A549 (cell line): ENCODE data around the gene KIF1A.

Source experiments
- BHLHE40 ChIP-seq: IDR thresholded peaks from 2 replicates; pipeline ENCODE4 v1.6.1; 2012; ENCODE audit warnings: low read depth, low read length, inconsistent platforms
- CEBPB ChIP-seq, 2 experiments: fragments of >200 bp in 1 of 2; sonication (Bioruptor Twin) in 1 of 2; formaldehyde crosslinking in 1 of 2; IDR thresholded peaks; 2 replicates each; pipeline ENCODE4 v1.6.1; 2012 to 2016
- ELK1 ChIP-seq: fragments of 150-350 bp; IDR thresholded peaks from 2 replicates; pipeline ENCODE4 v1.6.1; 2014; ENCODE audit warnings: low read depth, mild to moderate bottlenecking, low read length
- EP300 ChIP-seq, 2 experiments: fragments of >200 bp; sonication (Bioruptor Twin); formaldehyde crosslinking; IDR thresholded peaks; 2 replicates in 1 of 2; 3 replicates in 1 of 2; pipeline ENCODE4 v1.6.1; 2016 to 2017
- HDAC2 ChIP-seq: fragments of 200-600 bp; sonication (generic); IDR thresholded peaks from 2 replicates; pipeline ENCODE4 v1.6.1; 2016
- HOXB13 ChIP-seq: fragments of 250-450 bp; sonication (Bioruptor Pico); IDR thresholded peaks from 2 replicates; pipeline ENCODE4 v1.5.0; 2020; ENCODE audit warnings: low read depth, mild to moderate bottlenecking, moderate library complexity
- KDM1A ChIP-seq: fragments of 200-600 bp; sonication (generic); IDR thresholded peaks from 2 replicates; pipeline ENCODE4 v1.6.1; 2016; ENCODE audit warnings: low read depth, mild to moderate bottlenecking
- MAX ChIP-seq: IDR thresholded peaks from 2 replicates; pipeline ENCODE4 v1.6.1; 2012
- NFE2L2 ChIP-seq: fragments of 150-350 bp; conservative IDR thresholded peaks from 2 replicates; pipeline ENCODE4 v1.6.1; 2014; ENCODE audit warnings: low read length
- NR3C1 ChIP-seq: fragments of >200 bp; sonication (Bioruptor Twin); formaldehyde crosslinking; IDR thresholded peaks from 3 replicates; pipeline ENCODE4 v1.6.1; 2017
- REST ChIP-seq: fragments of 200-600 bp; sonication (generic); IDR thresholded peaks from 2 replicates; pipeline ENCODE4 v1.6.1; 2016; ENCODE audit warnings: antibody characterized with exemption, mild to moderate bottlenecking, moderate library complexity
- RFX5 ChIP-seq: fragments of 450-650 bp; IDR thresholded peaks from 2 replicates; pipeline ENCODE4 v1.7.1; 2014; ENCODE audit warnings: antibody characterized with exemption, mild to moderate bottlenecking, moderate library complexity
- TF ChIP-seq, protein P1 (sequence below): fragments of >200 bp; sonication (Bioruptor Twin); formaldehyde crosslinking; IDR thresholded peaks from 3 replicates; pipeline ENCODE4 v1.5.1; 2016
- TF ChIP-seq, protein P2 (sequence below): IDR thresholded peaks from 2 replicates; pipeline ENCODE4 v1.6.1; 2012

- no peak for TF ChIP-seq BHLHE40
- TF ChIP-seq, protein P1, sequence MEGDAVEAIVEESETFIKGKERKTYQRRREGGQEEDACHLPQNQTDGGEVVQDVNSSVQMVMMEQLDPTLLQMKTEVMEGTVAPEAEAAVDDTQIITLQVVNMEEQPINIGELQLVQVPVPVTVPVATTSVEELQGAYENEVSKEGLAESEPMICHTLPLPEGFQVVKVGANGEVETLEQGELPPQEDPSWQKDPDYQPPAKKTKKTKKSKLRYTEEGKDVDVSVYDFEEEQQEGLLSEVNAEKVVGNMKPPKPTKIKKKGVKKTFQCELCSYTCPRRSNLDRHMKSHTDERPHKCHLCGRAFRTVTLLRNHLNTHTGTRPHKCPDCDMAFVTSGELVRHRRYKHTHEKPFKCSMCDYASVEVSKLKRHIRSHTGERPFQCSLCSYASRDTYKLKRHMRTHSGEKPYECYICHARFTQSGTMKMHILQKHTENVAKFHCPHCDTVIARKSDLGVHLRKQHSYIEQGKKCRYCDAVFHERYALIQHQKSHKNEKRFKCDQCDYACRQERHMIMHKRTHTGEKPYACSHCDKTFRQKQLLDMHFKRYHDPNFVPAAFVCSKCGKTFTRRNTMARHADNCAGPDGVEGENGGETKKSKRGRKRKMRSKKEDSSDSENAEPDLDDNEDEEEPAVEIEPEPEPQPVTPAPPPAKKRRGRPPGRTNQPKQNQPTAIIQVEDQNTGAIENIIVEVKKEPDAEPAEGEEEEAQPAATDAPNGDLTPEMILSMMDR, result no peak
- TF ChIP-seq, protein P2, sequence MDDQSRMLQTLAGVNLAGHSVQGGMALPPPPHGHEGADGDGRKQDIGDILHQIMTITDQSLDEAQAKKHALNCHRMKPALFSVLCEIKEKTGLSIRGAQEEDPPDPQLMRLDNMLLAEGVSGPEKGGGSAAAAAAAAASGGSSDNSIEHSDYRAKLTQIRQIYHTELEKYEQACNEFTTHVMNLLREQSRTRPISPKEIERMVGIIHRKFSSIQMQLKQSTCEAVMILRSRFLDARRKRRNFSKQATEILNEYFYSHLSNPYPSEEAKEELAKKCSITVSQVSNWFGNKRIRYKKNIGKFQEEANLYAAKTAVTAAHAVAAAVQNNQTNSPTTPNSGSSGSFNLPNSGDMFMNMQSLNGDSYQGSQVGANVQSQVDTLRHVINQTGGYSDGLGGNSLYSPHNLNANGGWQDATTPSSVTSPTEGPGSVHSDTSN, result no peak
- no peak for TF ChIP-seq ELK1
- no peak for TF ChIP-seq EP300 (IDR thresholded peaks at IDR 0.05)
- TF ChIP-seq NR3C1, result no peak
- TF ChIP-seq HOXB13 (CRISPR knock-in tag), result no peak
- no peak for TF ChIP-seq REST
- TF ChIP-seq NFE2L2, result no peak
- no peak for TF ChIP-seq HDAC2
- TF ChIP-seq MAX, result no peak
- TF ChIP-seq KDM1A, result no peak
- no peak for TF ChIP-seq CEBPB (IDR thresholded peaks at IDR 0.05)
- no peak for TF ChIP-seq RFX5
Observed at GRCh38 chr2:240701736-240702639, 118.0 kb downstream of the KIF1A start.
